GM21526 (cell line): Measurements from ENCODE around the gene TTLL4.
"Not testable (repeated sequence)": the region's sequence is repeated elsewhere in the genome, so short reads cannot be mapped to it uniquely, and the experiment has no call there.

Experiments used
- ATAC-seq: cut with Tn5 transposase; IDR thresholded peaks from one replicate; pipeline ENCODE4 v1.9.1; 2021; ENCODE audit warnings: moderate library complexity; ENCODE audit not compliant: unreplicated experiment, low FRiP score

TTLL4 gene

DNA sequence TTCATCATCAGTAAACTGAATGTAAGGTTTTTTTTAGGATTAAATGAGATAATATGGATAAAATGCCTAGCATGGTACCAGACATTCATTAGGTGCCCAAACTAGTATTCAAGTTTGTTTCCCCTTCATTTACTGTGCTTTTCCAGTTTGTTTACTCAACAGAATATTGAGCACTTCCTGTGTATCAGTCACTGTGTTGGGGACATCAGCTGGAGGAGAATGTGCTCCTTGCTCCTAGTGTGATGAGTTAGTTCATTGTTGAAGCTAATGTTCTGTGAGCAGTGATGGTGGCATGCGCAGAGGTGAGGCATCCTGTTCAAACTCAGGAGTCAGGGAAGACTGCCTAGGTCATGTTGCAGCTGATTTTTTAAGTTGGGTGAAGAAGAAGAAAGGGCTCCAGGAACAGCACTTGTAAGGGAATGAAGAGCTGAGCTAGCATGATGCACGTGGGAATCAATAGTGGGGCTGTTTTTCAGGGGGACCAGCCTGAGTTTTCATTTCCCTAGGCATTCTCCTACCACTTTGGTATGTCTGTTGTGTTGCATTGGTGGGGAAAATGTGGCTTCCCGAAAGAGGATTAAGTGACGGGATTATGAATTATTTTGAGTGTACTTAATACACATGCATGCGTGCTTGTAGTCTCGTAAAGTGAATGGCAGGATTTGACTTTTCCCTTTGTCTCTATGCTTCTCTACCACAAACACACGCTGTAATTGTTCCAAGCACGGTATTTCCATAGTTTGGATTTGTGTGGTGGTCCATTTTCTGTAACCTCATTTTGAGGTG lies 23.7 kb downstream of the TTLL4 start:
- ATAC-seq = no peak

DNA sequence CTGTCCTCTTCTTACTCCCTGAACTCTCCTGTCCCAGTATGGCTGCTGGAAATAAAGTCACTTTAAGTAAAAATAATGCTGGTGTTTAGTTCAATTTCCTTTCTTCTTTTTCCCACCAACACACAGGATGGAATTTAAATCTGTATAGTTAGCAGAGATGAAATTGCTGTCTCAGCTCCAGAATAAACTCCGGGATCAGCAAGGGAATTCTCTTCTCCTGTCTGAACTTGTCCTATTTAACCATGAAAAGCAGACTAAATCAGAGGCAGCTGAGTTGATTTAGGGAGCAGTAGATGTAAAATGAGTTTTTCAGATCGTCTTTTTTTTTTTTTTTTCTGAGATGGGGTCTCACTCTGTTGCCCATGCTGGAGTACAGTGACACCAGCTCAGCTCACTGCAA lies 25.9 kb downstream of the TTLL4 start:
- no peak for ATAC-seq

DNA sequence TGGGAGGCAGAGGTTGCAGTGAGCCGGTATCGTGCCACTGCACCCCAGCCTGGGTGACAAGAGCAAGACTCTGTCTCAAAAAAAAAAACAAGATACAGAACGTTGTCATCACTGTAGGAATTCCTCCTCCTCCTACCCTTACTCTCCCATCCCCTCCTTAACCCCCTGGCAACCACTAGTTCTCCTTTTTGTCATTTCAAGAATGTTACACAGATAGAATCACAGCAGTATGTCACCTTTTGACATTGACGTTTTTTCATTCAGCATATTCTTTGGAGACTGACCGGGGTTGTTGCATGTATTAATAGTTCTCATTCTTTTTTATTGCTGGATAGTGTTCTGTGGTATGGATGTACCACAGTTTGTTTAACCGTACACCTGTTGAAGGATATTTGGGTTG lies 32.4 kb downstream of the TTLL4 start:
- no peak for ATAC-seq

DNA sequence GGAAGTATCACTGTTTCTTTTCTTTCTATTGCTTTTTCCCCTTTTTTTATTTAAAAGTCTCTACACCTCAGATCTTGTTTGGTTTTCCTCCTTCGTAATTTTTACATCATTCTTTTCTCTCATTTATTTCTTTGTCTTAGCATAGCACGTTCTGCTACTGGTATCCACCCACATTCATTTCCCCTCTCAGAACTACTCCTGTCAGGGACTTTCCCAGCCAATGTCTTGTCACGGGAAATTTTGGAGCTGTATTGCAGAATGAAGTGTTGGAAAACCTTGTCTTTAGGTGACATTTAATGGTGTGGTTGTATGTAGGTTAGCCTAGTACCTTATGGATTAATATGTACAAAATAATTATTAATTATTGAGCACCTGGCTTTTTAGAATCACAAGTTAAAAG lies 34.0 kb downstream of the TTLL4 start:
- no peak for ATAC-seq

DNA sequence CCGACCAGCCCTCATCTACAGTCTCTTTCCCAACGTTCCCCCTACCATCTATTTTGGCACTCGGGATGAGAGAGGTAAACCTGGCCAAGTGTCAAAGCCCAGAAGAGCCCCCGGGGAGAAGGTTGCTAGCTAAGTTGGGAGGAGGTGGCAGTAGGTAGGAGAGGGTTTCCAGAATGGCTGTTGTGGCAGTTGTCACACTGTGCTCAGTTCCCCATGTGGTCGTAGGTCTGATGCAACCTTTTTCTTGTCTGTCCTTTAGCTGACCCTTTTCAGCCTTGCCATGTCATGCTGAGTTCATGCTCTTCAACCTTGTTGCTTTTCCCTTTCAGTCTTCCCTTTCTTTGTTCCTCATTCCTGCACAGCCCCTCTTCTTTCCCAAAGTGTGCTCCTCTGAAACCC lies 34.5 kb downstream of the TTLL4 start:
- ATAC-seq = no peak

DNA sequence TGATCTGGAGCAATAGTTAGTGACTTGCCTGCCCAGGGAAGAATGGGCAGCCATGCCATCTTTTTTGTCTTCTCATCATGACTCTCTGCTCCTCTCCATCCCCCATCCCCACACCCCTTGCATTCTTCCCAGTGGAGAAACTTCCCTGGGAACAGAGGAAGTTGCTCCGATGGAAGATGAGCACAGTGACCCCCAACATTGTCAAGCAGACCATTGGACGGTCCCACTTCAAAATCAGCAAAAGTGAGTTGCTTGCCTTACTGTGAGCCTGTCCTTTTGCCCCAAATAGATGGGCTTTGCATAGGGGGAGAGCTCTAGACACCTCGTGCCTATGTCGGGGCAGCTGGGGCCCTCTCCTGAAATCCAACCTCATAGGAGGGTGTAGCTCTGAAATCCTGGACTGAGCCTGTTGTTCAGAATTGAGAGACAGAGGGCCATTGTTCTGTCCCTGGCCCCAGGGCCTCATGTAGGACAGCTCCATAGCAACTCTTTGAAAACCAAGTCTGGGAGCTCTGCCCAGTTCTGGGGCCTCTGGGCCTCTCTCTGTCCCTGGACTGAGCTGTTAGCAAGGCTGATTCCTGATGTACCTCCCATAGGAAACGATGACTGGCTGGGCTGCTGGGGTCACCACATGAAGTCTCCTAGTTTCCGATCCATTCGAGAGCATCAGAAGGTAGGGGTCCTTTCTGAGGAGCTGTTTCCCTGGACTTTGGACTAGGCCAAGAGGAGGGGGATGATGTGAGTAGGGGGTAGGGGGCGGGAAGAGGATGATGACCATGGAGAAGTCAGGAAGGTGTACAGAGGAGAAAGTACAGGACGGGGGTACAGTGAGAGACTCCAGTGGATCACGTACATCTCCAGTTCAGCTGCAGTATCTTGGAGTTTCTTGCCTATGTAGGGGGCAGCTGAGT lies 35.2 kb downstream of the TTLL4 start:
- no peak for ATAC-seq

DNA sequence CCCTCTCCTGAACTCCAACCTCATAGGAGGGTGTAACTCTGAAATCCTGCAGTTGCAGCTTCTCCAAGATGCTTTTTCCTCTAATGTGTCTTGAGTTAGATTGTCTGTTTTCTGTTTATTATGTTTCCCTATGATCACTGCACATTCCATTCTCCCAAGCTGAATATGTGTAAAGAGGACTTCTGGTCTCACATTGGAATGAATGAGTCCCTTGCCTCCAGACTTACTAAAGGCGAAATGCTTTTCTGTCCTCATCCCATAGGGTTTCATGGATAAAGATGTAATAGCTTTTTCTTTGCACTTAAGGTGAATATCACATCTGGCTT lies 35.8 kb downstream of the TTLL4 start:
- no peak for ATAC-seq

DNA sequence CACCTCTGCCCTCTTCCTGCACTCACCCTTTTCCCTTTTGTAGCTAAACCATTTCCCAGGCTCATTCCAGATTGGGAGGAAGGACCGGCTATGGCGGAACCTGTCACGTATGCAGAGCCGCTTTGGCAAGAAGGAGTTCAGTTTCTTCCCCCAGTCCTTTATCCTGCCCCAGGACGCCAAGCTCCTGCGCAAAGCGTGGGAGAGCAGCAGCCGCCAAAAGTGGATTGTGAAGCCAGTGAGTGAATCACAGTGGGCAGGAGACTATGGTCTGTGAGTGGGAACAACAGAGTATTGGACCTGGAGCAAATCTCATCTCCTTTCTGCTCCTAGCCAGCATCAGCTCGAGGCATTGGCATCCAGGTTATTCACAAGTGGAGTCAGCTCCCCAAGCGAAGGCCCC lies 36.3 kb downstream of the TTLL4 start:
- ATAC-seq = no peak

DNA sequence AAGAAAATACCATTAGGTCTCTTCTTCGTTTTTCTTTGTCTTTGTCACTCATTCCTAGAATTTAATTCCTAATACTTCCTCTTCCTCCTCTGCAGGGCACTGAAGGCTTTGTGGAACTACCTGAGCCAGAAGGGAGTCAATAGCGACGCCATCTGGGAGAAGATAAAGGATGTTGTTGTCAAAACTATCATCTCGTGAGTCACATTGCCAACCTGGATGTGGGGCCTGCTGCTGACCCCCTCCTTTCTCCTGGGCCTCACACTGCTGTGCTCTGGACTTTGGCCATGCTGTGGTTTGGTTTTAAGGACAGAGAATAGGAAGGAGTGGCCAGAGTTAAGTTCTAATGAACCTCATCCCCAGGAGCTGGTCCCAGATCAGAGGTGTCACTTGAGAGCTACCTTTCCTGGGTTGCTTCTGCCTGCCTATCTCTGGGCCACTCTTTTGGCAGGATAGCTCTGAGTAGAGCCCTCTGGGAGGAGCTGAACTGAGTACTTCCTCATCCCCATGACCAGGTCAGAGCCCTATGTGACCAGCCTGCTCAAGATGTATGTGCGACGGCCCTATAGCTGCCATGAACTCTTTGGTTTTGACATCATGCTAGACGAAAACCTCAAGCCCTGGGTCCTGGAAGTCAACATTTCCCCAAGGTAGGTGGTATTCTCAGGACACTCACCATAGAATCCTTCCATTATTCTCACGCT lies 38.3 kb downstream of the TTLL4 start:
- ATAC-seq = no peak

DNA sequence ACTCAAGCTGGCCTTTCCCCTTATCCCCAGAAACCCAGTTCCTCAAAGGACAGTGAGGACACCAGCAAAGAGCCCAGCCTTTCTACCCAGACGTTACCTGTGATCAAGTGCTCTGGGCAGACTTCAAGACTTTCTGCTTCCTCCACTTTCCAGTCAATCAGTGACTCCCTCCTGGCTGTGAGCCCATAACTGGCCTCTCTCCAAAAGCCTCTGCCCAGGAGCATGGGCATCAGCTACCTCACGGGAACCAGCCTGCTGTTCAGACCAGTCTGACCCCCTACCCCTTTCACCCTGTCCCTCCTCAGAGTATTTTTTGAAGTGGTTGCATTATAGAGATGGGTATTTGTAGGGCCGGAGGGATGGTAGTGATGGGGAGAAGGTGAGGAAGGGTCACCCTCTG lies 43.6 kb downstream of the TTLL4 start:
- ATAC-seq = no peak

DNA sequence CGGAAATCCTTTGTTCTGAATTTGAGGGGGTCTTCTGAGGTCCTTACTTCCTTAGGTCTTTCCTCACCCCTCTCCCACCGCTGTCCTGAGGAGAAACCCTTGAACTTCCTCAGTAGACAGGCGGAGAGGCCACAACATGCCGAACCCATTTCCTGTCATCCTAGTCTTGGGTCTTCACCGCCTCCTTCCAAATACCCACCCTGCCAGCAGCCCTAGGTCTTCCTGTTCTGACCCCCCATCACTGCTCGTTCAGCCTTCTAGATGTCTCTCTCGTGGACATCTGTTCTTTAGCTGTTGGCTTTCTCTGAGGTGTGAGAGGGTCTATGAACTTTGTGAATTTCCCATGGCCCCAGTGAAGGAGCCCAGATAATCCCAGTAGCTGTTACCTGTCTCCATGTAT lies 44.1 kb downstream of the TTLL4 start:
- ATAC-seq = no peak

DNA sequence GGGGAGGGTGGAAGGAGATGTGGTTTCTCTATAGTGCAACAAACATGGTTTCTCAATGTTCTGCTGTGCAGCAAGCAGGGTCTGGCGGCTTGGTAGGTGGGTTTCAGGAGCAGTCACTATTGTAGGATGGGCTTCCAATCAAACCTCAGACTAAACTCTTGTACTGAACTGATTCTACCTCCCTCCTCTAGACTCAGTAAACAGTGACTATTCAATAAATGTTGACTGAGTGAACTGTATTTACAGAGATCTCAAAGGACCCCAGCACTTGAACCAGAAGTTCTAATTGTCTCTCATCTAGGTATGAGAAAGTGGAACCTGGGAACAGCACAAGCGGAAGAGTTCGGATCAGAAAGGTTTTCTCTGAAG lies 44.5 kb downstream of the TTLL4 start:
- no peak for ATAC-seq

DNA sequence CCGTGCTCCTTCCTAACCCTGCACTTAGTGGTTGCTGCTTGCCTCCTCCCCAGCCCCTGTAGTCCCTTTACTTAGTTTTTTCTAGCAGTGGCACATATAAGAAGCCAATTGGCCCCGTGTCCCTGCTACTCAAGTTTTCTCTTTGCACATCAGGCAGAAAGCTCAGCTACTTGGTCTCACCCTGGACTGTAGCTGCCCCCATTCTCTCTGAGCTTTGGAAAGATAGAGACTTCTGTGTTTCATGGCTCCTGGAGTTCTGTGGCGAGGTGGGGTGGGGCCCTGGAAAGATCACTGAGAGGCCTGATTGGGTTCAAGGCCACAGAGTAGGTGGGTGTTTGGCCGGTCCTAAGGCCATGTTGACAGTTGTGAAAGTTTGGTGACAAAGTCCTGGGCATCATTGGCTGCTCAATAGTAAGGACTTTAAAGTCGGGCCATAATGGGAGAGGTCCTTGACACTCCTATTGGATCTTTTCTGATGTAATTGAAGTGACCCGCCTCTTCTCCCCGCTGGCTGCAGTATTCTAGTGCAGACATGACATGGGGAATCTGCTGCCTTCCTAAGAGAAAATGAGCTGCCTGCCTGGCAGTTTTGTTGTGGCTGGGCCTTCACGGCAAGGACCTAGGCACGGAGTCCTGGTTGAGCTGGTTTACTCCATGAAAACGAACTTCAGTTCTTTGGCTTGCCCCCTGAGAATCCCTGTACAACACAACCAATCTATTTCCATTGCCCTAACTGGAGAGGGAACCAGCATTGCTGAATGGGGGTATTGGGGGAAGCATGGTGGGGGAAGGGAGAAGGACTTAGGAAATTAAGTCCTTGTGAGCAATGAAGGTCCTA lies 45.2 kb downstream of the TTLL4 start:
- ATAC-seq = no peak

DNA sequence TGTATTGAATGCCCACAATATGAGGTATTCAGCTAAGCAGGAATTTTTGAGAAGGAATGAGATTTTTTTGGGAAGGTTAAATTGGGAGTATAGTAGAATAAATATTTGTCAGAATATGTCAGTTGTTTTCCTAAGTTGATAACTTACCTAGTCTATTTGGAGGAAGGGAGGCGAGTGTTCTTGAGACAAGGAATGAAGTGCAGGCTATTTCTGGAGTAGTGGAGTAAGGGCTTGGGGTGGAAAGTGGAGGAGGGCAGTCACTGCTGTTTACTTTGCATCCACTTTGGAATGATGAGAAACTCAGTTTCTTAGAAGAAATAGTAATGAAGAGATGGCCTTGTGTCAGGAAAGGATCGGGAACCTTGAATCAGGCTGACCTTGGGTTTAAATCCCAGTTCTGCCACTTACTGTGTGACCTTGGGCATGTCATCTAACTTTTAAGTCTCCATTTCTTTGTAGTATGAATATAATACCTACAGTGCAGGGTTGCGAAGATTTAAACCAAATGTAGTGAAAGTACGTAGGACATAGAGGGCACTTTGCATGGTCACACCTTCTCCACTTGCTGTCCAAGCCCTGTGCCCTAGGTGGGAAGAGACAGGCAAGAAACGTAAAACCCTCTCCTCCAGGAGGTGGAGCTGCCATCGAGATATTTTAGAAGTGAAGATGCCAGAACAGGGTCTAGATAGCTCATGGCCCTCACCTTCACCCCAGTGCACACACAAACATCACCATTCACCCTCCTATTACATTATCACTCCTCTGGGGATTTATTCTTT lies 46.2 kb downstream of the TTLL4 start:
- no peak for ATAC-seq

DNA sequence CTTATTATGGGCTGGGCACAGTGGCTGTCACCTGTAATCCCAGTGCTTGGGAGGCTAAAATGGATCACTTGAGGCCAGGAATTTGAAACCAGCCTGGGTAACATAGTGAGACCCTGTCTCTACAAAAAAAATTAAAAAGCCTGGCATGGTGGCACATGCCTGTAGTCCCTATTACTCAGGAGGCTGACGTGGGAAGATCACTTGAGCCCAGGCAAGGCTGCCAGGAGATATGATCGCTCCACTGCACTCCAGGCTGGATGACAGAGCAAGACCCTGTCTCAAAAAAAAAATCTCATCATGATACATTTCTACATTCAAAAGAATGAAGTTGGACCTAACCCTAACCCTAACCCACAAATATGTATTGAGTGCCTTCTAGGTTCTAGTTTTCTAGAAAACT lies 51.2 kb downstream of the TTLL4 start:
- ATAC-seq = no peak

DNA sequence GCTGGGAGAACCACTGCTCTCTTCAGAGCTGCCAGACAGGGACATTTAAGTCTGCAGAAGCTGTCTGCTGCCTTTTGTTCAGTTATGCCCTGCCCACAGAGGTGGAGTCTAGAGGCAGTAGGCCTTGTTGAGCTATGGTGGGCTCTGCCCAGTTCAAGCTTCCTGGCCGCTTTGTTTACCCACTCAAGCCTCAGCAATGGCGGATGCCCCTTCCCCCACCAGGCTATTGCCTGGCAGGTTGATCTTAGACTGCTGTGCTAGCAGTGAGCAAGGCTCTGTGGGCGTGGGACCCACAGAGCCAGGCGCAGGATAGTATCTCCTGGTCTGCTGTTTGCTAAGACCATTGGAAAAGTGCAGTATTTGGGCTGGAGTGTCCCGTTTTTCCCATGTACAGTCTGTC lies 62.1 kb downstream of the TTLL4 start:
- ATAC-seq = not testable (repeated sequence)

DNA sequence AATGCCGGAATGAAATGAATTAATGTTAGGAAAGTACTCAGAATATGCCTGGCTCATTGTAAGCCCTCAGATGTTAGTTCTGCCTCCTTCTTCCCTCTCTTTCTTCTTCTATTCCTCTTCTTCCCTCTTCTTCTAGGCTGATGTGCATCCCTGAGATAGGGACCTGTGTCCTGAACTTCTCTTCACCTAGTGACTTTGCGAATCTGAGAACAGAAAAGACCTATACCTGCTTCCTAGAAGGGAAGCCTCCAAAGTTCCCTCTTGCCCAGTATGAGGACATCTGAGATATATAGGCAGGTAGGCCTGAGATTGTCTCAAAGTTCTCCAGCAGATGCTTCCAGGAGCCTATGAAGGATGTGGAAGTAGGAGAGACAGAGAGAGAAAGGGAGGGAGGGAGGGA lies 63.2 kb downstream of the TTLL4 start:
- no peak for ATAC-seq

DNA sequence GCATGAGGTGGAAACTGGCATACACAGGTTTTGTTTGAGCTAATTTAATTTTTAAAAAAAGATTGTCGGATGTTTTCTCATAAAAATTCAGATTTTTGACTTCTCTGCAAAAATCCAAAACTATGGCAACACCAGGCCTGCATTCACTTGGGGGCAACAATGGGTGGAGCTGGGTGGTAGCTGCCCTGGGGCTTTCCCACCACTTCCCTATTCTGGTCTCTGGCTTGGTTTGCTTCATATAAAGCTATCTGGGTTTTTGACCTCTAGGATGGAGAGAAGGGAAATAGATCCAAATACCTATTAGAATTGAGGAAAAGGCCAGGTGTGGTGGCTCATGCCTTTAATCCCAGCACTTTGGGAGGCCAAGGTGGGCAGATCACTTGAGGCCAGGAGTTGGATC lies 65.9 kb downstream of the TTLL4 start:
- ATAC-seq = no peak

DNA sequence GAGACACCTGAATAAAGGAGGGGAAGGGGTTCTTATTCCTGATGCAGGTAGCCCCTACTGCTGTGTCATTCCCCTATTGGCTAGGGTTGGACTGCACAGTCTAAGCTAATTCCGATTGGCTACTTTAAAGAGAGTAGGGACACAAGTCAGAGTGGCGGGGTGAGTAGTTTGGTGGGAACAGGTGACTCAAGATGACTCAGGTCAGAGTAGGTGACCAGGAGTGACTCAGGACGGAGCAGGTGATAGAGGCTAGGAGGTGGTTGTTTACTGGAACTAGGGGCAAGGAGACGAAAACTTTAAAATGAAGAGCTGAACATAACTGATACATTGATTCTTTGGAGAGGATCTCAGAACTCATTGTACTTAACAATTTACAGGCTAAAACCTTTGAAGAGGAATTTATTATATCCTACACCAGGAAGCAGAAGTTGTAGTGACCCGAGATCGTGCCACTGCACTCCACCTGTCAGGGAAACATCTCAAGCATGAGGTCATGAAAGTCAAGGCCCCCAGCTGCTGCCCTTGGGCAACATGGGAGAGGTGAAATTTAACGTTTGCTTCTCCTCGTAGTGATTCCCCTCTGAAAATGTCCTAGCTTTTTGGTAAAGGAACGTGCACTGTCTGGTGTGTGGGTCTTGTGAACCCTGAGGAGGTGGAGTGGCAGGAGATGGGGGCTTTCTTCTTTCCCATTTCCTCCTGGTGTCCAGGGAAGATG lies 66.8 kb downstream of the TTLL4 start:
- ATAC-seq = no peak
